ENCODE measurements around the gene FBXW10. TPM values are rescaled to one million over a fixed set of nuclear protein-coding genes. Genes with fewer than 3 reads are reported as not detected.
"Not testable (repeated sequence)": the region's sequence is repeated elsewhere in the genome, so short reads cannot be mapped to it uniquely, and the experiment has no call there.

Gene FBXW10, protein sequence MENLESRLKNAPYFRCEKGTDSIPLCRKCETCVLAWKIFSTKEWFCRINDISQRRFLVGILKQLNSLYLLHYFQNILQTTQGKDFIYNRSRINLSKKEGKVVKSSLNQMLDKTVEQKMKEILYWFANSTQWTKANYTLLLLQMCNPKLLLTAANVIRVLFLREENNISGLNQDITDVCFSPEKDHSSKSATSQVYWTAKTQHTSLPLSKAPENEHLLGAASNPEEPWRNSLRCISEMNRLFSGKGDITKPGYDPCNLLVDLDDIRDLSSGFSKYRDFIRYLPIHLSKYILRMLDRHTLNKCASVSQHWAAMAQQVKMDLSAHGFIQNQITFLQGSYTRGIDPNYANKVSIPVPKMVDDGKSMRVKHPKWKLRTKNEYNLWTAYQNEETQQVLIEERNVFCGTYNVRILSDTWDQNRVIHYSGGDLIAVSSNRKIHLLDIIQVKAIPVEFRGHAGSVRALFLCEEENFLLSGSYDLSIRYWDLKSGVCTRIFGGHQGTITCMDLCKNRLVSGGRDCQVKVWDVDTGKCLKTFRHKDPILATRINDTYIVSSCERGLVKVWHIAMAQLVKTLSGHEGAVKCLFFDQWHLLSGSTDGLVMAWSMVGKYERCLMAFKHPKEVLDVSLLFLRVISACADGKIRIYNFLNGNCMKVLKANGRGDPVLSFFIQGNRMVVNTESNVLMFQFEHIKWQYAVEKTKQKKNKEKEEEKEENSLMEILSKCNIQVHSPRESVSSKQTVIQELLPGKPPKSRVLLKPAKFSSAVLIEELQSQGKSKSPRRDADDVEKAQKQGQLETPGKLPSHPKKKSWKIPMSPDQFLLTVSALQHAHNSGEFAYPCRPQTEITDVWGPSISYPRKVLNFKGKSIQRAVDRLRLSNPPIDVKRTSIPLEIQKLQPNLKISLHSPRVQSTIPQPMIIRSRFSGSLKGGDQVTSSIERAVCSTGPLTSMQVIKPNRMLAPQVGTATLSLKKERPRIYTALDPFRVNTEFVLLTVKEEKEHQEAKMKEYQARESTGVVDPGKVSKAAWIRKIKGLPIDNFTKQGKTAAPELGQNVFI
- total RNA-seq = not detected

DNA sequence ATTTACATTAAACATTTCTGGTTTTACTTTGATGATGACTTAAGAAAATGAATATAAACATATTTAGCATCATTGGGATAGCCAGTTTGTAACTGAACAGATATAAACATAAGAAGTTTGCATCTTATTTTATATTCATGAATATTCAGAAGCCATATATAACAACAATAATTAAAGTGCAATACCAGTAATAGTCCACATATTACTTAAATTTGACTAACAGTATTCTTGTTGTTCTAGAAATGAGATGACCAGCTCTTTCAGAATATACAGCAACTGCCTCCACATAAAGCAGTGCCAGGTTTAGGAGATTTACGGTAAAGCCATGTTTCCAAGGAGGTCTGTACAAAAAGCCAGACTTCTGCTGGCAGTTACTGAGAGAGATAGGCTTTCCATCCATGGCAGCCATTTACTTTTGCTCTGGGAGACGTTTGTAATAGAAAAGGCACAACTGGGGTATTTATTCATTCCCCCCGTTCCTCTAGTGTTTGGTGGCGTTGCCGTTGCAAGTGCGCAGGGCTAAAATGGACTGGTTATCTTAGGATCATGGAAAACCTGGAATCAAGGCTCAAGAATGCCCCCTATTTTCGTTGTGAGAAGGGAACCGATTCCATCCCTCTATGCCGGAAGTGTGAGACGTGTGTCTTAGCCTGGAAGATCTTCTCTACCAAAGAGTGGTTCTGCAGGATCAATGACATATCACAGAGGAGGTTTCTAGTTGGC lies at the start of gene FBXW10:
TSS of gene FBXW10 (plus strand) at position 356 of the 723 bp plus-strand sequence. CDS start at position 547, 191 bp downstream.
- POLR2A ChIA-PET; H3K4me1 Mint-ChIP-seq; H3K9me3 Mint-ChIP-seq; CTCF ChIA-PET; H3K4me3 Mint-ChIP-seq; H3K36me3 Mint-ChIP-seq (ENCODE audit: low read depth); H3K27ac Mint-ChIP-seq; H3K27me3 Mint-ChIP-seq; DNase-seq: not testable (repeated sequence)

DNA sequence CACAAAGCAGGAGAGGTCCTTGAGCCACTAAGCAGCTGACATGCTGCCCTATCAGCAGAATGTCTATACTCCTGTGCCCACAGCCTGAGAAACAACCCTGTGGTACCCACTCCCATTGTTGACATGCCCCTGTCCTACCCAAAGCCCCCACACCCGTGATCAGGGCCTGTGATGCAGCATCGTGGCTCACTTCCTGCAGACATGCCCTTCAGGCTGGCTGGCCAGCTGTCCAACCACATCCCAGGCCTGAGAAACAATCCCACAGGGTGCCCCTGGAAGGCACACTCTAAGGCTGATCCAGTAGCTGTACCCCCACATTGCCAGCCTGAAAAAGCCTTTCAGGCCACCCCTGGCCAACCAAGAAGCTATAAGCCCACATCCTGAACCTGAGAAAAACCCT lies 48.7 kb upstream of the FBXW10 start:
- H3K4me1 Mint-ChIP-seq = peaks cover 18% of the 10 kb centered on the region
- H3K9me3 Mint-ChIP-seq; CTCF ChIA-PET; H3K4me3 Mint-ChIP-seq; H3K36me3 Mint-ChIP-seq (ENCODE audit: low read depth); POLR2A ChIA-PET; DNase-seq; H3K27me3 Mint-ChIP-seq; H3K27ac Mint-ChIP-seq: not testable (repeated sequence)

DNA sequence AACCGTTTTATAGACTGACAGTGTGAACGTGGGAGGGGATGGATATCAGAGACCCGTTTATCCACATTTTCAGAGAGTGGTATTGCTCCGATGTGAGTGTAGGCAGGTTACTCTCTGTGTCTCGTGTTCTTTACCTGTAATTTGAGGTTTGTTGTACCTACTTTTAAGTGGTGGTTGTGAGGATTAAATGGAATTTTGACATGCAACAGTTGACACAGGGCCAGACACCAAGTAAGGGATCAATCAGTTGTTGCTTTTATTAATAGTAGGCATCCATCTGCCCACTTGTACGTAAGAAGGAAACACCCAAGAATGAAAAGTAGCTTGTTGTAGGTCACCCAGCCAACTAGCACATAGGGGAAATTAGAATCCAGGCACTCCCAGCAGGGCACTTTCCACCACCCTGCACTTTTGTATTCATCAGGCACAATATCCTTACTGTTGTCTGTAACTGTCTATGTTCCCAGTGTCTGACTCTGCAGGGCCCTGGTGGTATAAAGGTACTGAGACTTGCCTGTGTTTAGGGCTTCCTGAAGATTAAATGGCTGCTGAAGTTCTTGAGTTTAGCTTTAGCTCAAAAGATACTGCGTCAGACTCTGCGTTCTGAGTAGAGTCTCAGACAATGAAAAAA lies 45.3 kb upstream of the FBXW10 start:
- Mint-ChIP-seq H3K4me1 (peaks cover 18% of the 10 kb centered on the region), H3K4me3 (peak overlapping the region; percentile 85)
- DNase-seq; CTCF ChIA-PET; H3K27ac Mint-ChIP-seq; H3K9me3 Mint-ChIP-seq; POLR2A ChIA-PET; H3K36me3 Mint-ChIP-seq (ENCODE audit: low read depth); H3K27me3 Mint-ChIP-seq: not testable (repeated sequence)

DNA sequence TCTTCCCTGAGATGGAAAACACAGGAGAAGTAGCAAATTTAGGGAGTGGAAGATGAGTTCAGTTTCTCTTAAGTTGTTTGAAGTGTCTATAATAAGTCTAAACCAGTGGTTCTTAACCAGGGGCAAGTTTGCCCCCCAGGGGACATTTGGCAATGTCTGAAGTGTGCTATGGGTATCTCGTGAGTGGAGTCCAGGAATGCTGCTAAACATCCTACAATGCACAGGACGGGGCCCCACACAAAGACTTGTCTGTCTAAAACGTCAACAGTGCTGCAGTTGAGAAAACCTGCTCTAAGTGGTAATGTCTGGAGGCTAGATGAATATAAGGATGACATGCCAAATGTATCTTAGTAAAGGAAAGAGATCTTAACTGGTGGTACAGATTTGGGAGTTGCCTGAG lies 37.9 kb upstream of the FBXW10 start:
- CTCF ChIA-PET; H3K4me3 Mint-ChIP-seq; H3K36me3 Mint-ChIP-seq (ENCODE audit: low read depth); H3K27me3 Mint-ChIP-seq; POLR2A ChIA-PET; H3K4me1 Mint-ChIP-seq; H3K9me3 Mint-ChIP-seq; DNase-seq; H3K27ac Mint-ChIP-seq: not testable (repeated sequence)

DNA sequence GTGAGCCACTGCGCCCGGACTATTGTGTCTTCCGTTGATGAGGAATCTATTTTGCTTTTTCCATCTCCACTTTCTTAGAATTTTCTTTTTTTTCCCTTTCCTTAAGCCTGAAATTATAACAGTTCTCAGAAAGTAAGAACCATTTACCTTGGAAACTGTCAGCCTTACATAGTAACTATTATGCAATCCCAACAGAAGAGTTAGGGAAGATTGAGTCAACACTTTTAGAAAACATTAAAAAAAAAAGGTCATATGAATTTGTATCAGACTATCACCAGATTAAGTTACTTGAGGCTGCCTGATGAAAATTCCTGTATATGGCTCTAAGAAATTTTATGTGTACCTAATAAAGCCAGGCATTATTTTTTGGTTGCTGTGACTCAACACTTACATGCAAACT lies 35.6 kb upstream of the FBXW10 start:
- H3K27ac Mint-ChIP-seq; CTCF ChIA-PET; DNase-seq; H3K9me3 Mint-ChIP-seq; H3K36me3 Mint-ChIP-seq (ENCODE audit: low read depth); H3K27me3 Mint-ChIP-seq; H3K4me3 Mint-ChIP-seq; H3K4me1 Mint-ChIP-seq; POLR2A ChIA-PET: not testable (repeated sequence)

DNA sequence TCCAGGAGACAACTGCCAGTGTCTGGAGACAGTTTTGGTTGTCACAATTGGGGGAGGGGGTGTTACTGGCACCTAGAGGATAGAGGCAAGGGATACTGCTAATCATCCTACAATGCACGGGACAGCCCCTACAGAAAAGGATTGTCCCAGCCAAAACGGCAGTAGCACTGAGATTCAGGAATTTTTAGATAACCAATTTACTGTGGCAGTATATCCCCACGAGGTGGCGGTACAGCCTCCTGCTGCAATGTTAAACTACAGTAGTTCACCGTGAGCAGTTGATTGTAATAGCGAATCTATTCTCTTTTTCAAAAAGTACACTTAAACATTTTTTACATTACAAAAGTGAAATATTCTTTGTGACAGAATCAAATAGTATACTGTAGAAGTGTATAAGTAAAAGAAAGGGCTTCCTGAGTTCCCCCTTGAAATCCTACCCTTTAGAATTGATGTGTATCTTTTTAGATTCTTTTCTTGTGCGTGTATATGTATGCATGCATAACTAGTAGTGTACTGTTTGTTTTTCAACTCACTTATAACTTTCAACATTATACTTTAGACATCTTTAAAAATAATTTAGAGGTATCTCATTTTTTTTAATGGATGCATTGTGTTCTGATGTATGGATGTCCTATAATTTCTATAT lies 31.4 kb upstream of the FBXW10 start:
- DNase-seq = peak; percentile 75
- POLR2A ChIA-PET; H3K27me3 Mint-ChIP-seq; CTCF ChIA-PET; H3K4me3 Mint-ChIP-seq; H3K36me3 Mint-ChIP-seq (ENCODE audit: low read depth); H3K4me1 Mint-ChIP-seq; H3K27ac Mint-ChIP-seq; H3K9me3 Mint-ChIP-seq: not testable (repeated sequence)

DNA sequence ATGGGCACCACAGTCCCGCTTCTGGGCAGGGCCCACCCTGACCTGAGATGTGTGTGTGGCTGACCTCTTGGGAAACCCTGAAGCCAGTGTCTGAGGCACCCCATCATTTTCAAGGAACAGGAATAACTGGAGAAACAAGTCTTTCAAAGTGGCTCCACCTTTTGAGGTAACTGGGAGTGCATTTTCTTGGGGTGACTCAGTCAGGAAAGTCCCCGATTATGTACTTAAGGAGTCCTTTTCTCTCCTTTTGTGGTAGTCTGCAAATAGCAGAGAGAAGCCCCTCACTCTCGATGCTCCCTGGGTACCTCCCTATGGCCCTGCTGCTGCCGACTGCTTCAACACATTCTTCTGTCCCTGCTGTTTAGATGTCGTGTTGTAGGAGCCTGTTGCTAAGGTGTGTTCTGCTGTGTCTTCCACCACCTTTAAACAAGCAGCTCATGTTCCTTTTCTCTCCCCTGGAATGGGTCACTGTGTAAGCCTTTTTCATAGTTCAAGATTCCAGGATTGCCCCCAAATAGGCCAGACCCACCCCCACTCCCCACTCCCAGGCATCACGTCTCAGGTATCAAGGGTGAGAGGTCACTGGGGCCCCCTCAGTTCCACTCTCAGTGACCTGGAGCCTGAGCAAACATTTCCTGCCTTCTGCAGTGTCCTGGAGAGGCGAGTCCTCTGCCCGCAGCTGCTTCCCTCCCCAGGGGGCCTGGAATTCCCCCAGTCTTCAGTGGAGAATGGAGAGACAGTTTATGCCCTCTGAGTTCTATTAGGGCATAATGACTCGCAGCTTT lies 25.0 kb upstream of the FBXW10 start:
- H3K9me3 Mint-ChIP-seq; DNase-seq; H3K27ac Mint-ChIP-seq; POLR2A ChIA-PET; H3K36me3 Mint-ChIP-seq (ENCODE audit: low read depth); H3K27me3 Mint-ChIP-seq; CTCF ChIA-PET; H3K4me1 Mint-ChIP-seq; H3K4me3 Mint-ChIP-seq: not testable (repeated sequence)

DNA sequence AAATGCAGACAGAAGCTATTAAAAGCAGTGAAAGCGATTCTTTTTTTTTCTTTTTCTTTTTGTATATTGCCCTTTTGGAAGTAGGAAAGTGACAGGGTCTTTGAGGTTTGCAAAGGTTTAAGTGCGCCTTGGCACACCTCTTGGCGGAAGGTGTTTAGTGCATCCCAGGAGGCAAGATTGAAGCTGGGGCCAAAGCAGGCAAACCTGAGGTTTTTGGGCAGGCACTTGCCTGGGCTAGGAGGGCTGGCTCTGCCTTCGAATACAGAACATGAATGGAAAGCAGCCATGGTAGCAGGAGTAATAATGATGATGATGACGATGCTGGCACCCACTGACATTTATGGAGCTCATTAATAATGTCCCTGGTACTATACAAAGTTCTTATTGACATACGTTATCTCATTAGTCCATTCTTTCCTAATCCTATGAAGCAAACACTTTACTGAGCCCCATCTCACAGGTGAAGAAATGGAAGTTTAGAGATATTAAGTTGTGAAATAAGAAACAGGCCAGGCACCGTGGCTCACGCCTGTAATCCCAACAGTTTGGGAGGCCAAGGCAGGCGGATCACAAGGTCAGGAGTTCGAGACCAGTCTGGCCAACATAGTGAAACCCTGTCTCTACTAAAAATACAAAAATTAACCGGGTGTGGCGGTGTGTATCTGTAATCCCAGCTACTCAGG lies 24.3 kb upstream of the FBXW10 start:
- H3K9me3 Mint-ChIP-seq; H3K4me3 Mint-ChIP-seq; H3K27me3 Mint-ChIP-seq; POLR2A ChIA-PET; H3K27ac Mint-ChIP-seq; H3K4me1 Mint-ChIP-seq; CTCF ChIA-PET; H3K36me3 Mint-ChIP-seq (ENCODE audit: low read depth); DNase-seq: not testable (repeated sequence)

DNA sequence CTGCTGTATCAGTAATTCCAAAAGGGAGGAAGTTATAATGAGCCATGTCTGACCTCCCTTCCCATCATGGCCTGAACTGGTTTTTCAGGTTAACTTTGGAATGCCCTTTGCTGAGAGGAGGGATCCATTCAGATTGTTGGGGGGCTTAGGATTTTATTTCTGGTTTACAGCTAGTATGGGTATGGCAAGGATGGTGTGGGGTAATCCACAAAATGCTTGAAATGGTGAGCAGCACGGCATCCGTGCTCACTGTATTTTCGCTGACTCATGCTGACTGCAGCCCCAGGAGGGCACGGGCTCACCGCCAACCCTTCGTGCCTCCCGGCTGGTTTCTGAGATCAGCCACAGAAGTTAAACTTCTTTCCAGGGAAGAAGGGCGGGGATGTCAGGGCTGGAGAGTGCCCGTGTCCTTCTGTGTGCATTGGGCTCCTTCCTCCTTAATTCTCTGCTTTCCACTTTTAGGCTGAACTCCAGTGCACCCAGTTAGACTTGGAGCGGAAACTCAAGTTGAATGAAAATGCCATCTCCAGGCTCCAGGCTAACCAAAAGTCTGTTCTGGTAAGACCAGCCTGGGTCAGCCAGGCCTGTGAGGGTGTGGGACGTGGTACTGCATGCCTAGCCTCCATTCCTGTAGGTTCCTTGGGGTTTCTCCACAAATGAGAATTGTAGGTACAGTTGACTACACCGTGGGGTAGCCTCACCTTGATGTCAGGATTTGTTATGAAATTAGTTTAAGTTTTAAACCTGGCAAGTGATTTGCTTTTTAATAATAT lies 21.9 kb upstream of the FBXW10 start:
- H3K27ac Mint-ChIP-seq; DNase-seq; H3K4me3 Mint-ChIP-seq; H3K36me3 Mint-ChIP-seq (ENCODE audit: low read depth); H3K27me3 Mint-ChIP-seq; POLR2A ChIA-PET; H3K9me3 Mint-ChIP-seq; CTCF ChIA-PET; H3K4me1 Mint-ChIP-seq: not testable (repeated sequence)

DNA sequence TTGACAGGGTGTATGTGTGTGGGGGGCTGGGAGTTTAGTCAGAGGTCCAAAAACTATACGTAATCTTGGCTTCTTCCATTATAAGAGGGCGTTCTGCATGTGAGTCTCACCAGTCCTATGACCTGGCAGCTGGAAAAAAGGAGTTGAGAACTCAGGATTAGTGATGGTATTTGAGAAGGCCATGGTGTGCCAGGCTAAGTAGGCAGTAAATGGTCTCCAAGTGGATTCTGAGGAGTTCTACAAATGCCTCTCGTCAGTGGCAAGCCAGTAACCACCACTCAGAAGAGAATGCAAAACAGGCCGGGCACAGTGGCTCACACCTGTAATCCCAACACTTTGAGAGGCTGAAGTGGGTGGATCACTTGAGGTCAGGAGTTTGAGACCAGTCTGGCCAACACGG lies 21.2 kb upstream of the FBXW10 start:
- H3K4me1 Mint-ChIP-seq; DNase-seq; POLR2A ChIA-PET; H3K36me3 Mint-ChIP-seq (ENCODE audit: low read depth); CTCF ChIA-PET; H3K27me3 Mint-ChIP-seq; H3K27ac Mint-ChIP-seq; H3K4me3 Mint-ChIP-seq; H3K9me3 Mint-ChIP-seq: not testable (repeated sequence)

DNA sequence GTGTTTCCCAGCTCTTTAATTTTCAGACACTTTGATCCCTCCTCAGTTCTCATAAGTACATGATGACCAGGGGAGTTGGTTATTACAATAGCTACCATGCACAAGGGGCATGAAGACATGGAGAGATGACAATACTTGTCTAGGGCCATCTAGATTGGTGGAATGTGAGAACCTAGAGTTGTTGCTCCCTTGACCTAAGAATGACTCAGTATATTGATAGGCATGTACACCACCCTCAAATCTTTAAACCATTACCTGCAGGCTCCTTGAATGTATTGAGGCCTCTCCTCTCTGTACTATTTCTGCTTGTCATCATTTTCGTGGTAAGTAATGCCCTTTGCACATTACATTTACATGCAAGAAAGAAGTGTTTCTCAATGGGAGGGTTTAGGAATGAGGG lies 20.3 kb upstream of the FBXW10 start:
- DNase-seq; POLR2A ChIA-PET; H3K36me3 Mint-ChIP-seq (ENCODE audit: low read depth); H3K27me3 Mint-ChIP-seq; H3K4me3 Mint-ChIP-seq; CTCF ChIA-PET; H3K27ac Mint-ChIP-seq; H3K4me1 Mint-ChIP-seq; H3K9me3 Mint-ChIP-seq: not testable (repeated sequence)

All from activated CD4-positive, alpha-beta T cell treated with anti-CD3 and anti-CD28 coated beads, Interleukin-2, amount 10 ng/mL, durations not matched to agents 7 days and 5 days (primary cell).